Panc1 (cell line): ENCODE results near the gene P2RX2.

Experiments
- POLR2AphosphoS5 ChIP-seq: IDR thresholded peaks from 2 replicates; pipeline ENCODE4 v1.6.1; 2012; ENCODE audit warnings: mild to moderate bottlenecking, low read depth, low read length, moderate library complexity
- SIN3A ChIP-seq: IDR thresholded peaks from 2 replicates; pipeline ENCODE4 v1.6.1; 2012; ENCODE audit warnings: low read depth, mild to moderate bottlenecking, low read length, moderate library complexity, borderline replicate concordance; ENCODE audit not compliant: insufficient read depth
- TF ChIP-seq, protein P1 (sequence below): fragments of 450-650 bp; IDR thresholded peaks from 2 replicates; pipeline ENCODE4 v1.5.1; 2017; ENCODE audit warnings: mild to moderate bottlenecking
- TF ChIP-seq, protein P2 (sequence below), 2 experiments: IDR thresholded peaks; 2 replicates each; pipeline ENCODE4 v1.6.1; 2011 to 2012; ENCODE audit warnings: low read depth in 2 of 2, control low read depth in 1 of 2, low read length in 1 of 2, mild to moderate bottlenecking in 1 of 2, moderate library complexity in 1 of 2; ENCODE audit not compliant: insufficient read depth in 1 of 2

DNA sequence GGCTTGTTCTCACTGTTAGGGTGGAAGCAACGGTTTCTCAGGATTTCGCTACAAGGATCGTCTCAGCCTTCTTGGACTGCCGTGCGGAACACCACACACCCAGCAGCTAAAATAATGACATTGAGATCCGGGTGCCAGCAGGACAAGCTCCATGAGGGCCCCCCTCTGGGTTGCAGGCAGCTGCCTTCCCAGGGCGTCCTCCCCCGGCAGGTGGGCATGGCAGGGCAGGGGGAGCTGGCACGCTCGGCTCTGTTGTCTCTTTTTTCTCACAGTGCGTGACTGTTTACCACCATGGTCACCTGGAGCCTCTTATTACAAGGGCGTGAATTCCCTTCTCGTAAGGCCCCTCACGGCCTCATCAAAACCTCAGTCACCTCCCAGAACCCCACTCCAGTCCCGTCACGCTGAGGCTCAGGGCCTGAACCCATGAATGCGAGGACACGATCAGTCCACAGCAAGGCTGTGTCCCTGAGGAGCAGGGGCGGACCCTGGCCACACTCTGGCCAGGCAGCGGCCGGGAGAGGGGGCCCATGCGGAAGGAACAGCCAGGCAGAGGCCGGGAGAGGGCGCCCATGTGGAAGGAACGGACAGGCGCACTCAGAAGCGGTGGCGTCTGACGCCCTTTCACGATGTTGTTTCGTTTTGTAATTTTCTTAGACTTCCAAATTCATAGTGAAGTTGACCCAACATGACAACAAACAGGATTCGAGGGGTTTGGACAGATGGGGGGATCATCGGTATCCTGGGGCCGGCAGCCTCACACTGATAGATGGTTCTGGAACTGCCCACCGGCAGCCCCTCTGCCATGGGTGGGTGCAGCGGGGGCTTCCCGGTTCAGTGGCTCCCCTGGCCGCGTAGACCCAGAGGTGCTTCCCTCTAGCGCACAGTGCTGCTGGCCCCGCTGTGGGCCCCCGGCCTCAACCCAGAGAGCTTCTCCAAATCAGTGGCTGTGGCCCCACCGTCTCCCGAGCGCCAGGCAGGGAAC, 18.2 kb upstream of the P2RX2 start:
- TF ChIP-seq, protein P1, sequence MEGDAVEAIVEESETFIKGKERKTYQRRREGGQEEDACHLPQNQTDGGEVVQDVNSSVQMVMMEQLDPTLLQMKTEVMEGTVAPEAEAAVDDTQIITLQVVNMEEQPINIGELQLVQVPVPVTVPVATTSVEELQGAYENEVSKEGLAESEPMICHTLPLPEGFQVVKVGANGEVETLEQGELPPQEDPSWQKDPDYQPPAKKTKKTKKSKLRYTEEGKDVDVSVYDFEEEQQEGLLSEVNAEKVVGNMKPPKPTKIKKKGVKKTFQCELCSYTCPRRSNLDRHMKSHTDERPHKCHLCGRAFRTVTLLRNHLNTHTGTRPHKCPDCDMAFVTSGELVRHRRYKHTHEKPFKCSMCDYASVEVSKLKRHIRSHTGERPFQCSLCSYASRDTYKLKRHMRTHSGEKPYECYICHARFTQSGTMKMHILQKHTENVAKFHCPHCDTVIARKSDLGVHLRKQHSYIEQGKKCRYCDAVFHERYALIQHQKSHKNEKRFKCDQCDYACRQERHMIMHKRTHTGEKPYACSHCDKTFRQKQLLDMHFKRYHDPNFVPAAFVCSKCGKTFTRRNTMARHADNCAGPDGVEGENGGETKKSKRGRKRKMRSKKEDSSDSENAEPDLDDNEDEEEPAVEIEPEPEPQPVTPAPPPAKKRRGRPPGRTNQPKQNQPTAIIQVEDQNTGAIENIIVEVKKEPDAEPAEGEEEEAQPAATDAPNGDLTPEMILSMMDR: peak; percentile 87; the same call in 1 of the 2 replicates
- TF ChIP-seq, protein P2, sequence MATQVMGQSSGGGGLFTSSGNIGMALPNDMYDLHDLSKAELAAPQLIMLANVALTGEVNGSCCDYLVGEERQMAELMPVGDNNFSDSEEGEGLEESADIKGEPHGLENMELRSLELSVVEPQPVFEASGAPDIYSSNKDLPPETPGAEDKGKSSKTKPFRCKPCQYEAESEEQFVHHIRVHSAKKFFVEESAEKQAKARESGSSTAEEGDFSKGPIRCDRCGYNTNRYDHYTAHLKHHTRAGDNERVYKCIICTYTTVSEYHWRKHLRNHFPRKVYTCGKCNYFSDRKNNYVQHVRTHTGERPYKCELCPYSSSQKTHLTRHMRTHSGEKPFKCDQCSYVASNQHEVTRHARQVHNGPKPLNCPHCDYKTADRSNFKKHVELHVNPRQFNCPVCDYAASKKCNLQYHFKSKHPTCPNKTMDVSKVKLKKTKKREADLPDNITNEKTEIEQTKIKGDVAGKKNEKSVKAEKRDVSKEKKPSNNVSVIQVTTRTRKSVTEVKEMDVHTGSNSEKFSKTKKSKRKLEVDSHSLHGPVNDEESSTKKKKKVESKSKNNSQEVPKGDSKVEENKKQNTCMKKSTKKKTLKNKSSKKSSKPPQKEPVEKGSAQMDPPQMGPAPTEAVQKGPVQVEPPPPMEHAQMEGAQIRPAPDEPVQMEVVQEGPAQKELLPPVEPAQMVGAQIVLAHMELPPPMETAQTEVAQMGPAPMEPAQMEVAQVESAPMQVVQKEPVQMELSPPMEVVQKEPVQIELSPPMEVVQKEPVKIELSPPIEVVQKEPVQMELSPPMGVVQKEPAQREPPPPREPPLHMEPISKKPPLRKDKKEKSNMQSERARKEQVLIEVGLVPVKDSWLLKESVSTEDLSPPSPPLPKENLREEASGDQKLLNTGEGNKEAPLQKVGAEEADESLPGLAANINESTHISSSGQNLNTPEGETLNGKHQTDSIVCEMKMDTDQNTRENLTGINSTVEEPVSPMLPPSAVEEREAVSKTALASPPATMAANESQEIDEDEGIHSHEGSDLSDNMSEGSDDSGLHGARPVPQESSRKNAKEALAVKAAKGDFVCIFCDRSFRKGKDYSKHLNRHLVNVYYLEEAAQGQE (IDR thresholded peaks at IDR 0.05; ENCODE audit: insufficient read depth in 1 of 2, low read depth in 2 of 2, low read length in 1 of 2): no peak
- no peak for TF ChIP-seq POLR2AphosphoS5
- TF ChIP-seq SIN3A: no peak
